ENCODE results near the gene SFRP2.
A peak's percentile ranks its signal among the peaks of the same experiment; 100 is the strongest.

The SFRP2 gene

GRCh38 chr4:153781280-153781679, 7.6 kb downstream of the SFRP2 start:
- POLR2A ChIA-PET = no interaction called here

GRCh38 chr4:153780876-153781275, 8.0 kb downstream of the SFRP2 start:
- no peak overlapping the region; the same call in 1 of the 2 replicates for H3K27ac ChIP-seq (ENCODE audit: extremely low read depth, low read depth, low read length)
- ChIA-PET CTCF (interaction anchor here (0.6 kb wide), 1 partner anchor 942 kb away, joined by 4 read pairs; no protein-coding TSS in a partner anchor), POLR2A (no interaction called here)
- no peaks in the 10 kb centered on the region for H3K9me3 ChIP-seq (ENCODE audit: control insufficient read depth, insufficient read depth, low read depth, low read length)
- TF ChIP-seq, protein P1, sequence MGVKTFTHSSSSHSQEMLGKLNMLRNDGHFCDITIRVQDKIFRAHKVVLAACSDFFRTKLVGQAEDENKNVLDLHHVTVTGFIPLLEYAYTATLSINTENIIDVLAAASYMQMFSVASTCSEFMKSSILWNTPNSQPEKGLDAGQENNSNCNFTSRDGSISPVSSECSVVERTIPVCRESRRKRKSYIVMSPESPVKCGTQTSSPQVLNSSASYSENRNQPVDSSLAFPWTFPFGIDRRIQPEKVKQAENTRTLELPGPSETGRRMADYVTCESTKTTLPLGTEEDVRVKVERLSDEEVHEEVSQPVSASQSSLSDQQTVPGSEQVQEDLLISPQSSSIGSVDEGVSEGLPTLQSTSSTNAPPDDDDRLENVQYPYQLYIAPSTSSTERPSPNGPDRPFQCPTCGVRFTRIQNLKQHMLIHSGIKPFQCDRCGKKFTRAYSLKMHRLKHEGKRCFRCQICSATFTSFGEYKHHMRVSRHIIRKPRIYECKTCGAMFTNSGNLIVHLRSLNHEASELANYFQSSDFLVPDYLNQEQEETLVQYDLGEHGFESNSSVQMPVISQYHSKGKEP (tag by site-specific recombination; IDR thresholded peaks at IDR 0.05) = no peak
- TF ChIP-seq SCRT1 (tag by site-specific recombination; IDR thresholded peaks at IDR 0.05; ENCODE audit: borderline replicate concordance) = no peak
- no peak for TF ChIP-seq WT1 (tag by site-specific recombination; IDR thresholded peaks at IDR 0.05)
- TF ChIP-seq ZNF335 (tag by site-specific recombination; conservative IDR thresholded peaks at IDR 0.05) = no peak
- no peak for TF ChIP-seq ZBTB6 (tag by site-specific recombination; IDR thresholded peaks at IDR 0.05)
- TF ChIP-seq HOXA7 (CRISPR knock-in tag; IDR thresholded peaks at IDR 0.05; ENCODE audit: borderline replicate concordance) = no peak
- no peak for TF ChIP-seq ZNF624 (tag by site-specific recombination; IDR thresholded peaks at IDR 0.05)
- TF ChIP-seq ZBTB8A (tag by site-specific recombination; IDR thresholded peaks at IDR 0.05) = no peak
- TF ChIP-seq SCRT2 (tag by site-specific recombination; IDR thresholded peaks at IDR 0.05) = no peak
- TF ChIP-seq ZXDB (tag by site-specific recombination; IDR thresholded peaks at IDR 0.05) = no peak
- TF ChIP-seq ZNF610 (tag by site-specific recombination; IDR thresholded peaks at IDR 0.05; ENCODE audit: borderline replicate concordance) = no peak
- TF ChIP-seq, protein P2, sequence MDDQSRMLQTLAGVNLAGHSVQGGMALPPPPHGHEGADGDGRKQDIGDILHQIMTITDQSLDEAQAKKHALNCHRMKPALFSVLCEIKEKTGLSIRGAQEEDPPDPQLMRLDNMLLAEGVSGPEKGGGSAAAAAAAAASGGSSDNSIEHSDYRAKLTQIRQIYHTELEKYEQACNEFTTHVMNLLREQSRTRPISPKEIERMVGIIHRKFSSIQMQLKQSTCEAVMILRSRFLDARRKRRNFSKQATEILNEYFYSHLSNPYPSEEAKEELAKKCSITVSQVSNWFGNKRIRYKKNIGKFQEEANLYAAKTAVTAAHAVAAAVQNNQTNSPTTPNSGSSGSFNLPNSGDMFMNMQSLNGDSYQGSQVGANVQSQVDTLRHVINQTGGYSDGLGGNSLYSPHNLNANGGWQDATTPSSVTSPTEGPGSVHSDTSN (CRISPR knock-in tag; IDR thresholded peaks at IDR 0.05) = no peak
- no peak for TF ChIP-seq PRDM6 (tag by site-specific recombination; IDR thresholded peaks at IDR 0.05)
- no peak for TF ChIP-seq ZNF670 (tag by site-specific recombination; IDR thresholded peaks at IDR 0.05; ENCODE audit: low read depth)
- TF ChIP-seq, protein P3, sequence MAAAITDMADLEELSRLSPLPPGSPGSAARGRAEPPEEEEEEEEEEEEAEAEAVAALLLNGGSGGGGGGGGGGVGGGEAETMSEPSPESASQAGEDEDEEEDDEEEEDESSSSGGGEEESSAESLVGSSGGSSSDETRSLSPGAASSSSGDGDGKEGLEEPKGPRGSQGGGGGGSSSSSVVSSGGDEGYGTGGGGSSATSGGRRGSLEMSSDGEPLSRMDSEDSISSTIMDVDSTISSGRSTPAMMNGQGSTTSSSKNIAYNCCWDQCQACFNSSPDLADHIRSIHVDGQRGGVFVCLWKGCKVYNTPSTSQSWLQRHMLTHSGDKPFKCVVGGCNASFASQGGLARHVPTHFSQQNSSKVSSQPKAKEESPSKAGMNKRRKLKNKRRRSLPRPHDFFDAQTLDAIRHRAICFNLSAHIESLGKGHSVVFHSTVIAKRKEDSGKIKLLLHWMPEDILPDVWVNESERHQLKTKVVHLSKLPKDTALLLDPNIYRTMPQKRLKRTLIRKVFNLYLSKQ (tag by site-specific recombination; IDR thresholded peaks at IDR 0.05; ENCODE audit: borderline replicate concordance) = no peak
- H3K36me3 ChIP-seq (ENCODE audit: control insufficient read depth in 2 of 2, insufficient read depth in 1 of 2, low read length in 2 of 2) = no peaks in the 10 kb centered on the region
- H3K4me3 ChIP-seq (ENCODE audit: low read depth, low read length) = no peak overlapping the region
- H3K4me1 ChIP-seq (ENCODE audit: control insufficient read depth, insufficient read depth, low read length) = peaks cover 7% of the 10 kb centered on the region; the same call in 1 of the 2 replicates

More at GRCh38 chr4:153781280-153781679, 7.6 kb downstream of the SFRP2 start:
- H3K4me1 ChIP-seq (ENCODE audit: control insufficient read depth, insufficient read depth, low read length) = peaks cover 8% of the 10 kb centered on the region; the same call in 1 of the 2 replicates
- no peak overlapping the region for H3K4me3 ChIP-seq (ENCODE audit: low read depth, low read length)
- peak overlapping the region; percentile 64; the same call in 1 of the 2 replicates for H3K27ac ChIP-seq (ENCODE audit: extremely low read depth, low read depth, low read length)
- H3K36me3 ChIP-seq (ENCODE audit: control insufficient read depth in 2 of 2, insufficient read depth in 1 of 2, low read length in 2 of 2) = no peaks in the 10 kb centered on the region
- CTCF ChIA-PET = interaction anchor here (0.6 kb wide), 1 partner anchor 942 kb away, joined by 4 read pairs; no protein-coding TSS in a partner anchor
- H3K9me3 ChIP-seq (ENCODE audit: control insufficient read depth, insufficient read depth, low read depth, low read length) = no peaks in the 10 kb centered on the region
- TF ChIP-seq SP7 (tag by site-specific recombination; IDR thresholded peaks at IDR 0.05) = no peak
- TF ChIP-seq ZBTB21 (tag by site-specific recombination; IDR thresholded peaks at IDR 0.05) = no peak
- TF ChIP-seq ZNF768 (tag by site-specific recombination; IDR thresholded peaks at IDR 0.05) = no peak
- peak; percentile 89 for TF ChIP-seq ZBTB6 (tag by site-specific recombination; IDR thresholded peaks at IDR 0.05)
